Stimulated activated CD4-positive, alpha-beta T cell treated with anti-CD3 and anti-CD28 coated beads, Interleukin-12 subunit alpha, Interleukin-12 subunit beta, amount 100 ng/mL, for 4 hours (primary cell): ENCODE results near the gene ADAMTS2.

Source experiments
- DNase-seq: peaks from one replicate; pipeline ENCODE4 v3.0.0-alpha.2; 2020

ADAMTS2 gene

DNA sequence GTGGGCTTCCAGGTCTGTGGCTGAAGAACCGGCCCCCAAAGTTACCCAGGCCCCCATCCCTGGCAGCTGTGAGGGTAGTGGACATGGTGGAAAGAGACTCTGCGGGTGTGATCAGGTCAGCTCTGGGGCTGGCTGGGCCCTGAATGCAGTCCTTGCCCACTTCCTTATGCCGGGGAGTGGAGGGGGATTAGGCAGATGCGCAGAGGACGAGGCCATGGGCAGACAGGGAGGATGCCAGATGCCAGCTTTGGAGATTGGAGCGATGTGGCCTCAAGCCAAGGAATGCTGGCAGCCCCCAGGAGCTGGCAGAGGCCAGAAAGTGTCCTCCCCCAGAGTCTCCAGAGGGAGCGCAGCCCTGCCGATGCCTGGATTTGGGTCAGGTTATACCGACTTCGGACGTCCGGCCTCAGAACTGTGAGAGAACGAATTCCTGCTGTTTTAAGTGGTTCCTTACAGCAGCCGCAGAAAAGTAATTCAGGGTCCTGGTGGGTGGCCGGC lies 69.8 kb downstream of the ADAMTS2 start:
- no peak for DNase-seq

DNA sequence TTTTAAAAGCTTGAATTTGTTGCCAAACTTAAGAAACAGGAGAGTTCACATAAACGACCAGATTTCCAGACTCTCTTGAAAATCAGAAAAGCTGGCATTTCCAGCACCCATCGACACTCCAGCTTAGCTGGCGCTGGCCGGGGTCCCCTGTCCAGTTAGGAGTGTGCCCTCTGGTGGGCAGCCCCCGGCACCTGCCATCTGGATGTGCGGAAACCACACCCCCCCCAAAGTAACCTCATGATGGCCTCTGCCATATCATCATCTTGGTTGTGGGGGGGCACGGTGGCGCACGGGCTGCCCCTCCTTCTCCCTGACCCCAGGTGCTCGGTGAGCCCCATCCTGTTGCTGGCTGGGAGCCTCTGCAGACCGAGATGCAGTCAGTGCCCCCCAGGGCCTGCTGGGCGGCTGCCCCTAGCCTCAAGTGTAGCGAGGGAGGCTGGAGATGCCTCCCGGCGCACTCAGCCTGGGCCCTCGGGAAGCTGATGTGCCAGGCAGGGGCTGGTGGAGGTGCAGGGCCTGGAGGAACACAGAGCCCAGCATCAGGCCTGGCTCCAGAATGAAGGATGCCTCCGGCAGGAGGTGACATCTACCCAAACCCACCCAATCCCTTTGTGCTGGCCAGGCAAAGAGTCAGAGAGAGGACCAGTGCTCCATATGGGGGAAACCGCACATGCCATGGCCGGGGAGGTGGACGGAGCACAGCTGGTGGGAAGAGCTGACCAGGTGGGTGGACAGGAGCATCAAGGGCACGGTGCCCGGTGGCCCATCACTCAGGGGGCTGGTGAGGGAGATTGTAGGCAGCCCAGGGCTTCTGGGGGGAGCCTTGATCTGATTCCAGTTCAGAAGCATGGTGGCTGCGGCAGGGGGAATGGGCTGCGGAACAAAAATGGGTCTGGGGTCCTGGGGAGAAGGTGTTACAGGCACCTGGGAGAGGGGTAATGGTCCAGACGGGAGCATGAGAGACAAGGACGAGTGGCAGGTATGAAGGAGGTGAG lies 70.6 kb downstream of the ADAMTS2 start:
- no peak for DNase-seq

DNA sequence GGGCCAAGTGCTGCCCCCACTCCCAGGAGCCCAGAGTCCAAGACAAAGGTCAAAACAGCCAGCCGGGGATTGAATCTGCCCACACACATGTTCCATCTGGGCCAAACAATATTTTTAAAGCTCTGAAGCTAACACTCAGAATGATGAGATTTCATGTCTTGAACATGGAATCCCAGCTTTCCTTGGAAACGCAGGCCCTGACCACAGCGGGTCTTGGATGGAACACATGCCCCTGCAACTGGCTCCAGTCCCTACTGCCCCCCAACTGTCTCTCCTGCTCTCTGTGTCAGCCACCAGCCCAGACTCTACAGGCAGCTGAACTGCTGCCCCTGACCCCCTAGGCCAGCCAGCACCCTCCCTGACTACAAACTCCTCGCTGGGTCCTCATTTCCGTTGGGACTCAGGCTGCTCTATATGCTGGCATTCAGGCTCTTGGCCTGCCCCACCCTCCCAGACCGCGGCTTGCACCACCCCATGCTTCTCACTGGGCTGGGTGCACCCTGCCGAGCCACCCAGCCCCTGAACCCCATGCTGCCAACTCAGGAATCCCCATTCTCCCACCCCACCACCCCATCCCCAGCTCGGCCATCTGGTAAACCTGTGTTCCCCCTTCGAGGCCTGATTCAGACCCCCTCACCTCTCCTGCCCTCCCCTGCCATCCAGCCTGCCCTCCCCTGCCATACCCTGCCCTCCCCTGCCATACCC lies 71.7 kb downstream of the ADAMTS2 start:
- no peak for DNase-seq

DNA sequence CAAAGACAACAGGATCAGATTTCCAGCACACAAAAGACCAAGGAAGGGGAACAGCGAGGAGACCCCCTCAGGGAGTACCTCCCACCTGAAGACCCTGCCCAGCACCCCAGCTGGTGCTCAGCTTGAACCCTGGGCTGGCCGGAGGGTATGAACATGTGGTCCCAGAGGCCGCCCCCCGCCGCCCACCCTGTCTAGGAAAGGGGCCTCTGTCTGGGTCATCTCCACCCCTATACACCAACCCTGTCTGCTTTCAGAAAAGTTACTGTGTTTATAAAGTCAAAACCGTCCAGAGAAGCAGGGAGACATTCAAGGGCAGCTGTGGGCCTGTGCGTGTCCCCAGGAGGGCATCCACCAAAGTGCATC lies 72.2 kb downstream of the ADAMTS2 start:
- no peak for DNase-seq

DNA sequence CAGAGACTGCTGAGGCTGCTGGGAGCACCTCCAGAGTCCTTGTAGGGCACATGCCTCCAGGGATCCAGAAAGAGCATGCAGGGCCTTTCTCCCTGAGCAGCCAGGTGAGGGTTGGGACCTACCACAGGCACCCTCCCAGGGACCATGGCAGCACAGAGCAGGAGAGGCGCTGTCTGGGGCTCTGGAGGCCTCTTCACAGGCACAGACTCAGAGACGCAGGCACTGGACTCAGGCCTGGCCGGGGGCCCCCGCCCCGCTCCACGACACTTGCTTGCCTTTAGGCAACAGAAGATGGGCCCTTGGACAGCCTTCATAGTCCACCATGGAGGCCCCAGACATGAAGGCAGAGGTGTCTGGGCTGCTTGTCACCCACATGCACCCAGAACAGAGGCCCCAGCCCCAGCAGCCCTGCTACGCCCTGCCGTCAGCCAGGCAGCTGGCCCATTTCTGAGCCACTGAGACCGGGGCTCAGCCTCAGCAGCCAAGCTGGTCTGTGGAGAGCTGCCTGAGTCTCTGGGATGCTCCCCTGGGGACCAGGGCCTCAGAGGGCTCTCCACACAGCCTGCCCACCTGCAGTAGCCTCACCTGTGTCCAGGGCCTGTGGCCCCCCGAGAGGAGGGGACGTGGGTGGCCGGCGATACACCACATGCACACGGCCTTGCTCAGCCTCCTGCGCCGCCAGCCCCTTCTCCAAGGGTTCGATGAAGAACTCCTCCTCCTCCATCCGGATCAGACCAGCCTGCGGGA lies 72.8 kb downstream of the ADAMTS2 start:
- DNase-seq, result no peak

DNA sequence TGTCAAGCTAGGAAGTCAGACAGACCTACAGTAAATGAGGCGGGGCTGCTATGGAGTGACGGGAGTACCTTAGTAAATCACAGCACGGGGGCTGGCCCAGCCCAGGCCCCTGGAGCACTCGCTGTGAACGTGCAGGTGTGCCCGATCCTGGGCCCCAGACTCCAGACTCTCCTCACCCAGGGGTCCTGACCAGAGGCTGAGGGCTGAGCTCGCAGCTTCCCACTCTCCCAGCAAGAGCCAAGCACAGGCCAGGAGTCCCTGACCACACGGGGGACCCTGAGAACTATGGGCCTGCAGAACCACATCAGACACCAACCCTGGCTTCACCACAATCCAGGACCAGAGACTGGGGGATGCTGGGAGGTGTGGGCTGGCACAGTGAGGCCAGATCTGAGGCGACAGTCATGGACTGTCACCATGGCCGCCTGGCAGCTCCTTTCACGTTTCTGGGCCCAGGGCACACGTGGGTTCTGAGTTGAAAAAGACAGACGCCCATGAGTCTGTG lies 73.4 kb downstream of the ADAMTS2 start:
- no peak for DNase-seq

DNA sequence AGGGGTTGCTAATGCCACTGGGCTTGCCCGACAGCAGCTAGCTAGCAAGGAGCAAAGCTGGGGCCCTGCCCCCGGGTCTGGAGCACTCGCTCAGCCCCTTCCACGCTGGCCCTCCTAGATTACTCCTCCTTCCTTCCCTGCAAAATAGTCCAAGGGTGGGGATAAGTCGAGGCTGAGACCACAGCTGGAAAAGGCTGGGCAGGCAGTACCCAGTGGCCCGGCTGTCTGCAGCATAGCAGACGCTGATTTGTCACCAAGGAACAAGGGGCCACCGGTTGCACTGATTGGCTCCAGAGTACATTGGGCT lies 73.9 kb downstream of the ADAMTS2 start:
- no peak for DNase-seq

DNA sequence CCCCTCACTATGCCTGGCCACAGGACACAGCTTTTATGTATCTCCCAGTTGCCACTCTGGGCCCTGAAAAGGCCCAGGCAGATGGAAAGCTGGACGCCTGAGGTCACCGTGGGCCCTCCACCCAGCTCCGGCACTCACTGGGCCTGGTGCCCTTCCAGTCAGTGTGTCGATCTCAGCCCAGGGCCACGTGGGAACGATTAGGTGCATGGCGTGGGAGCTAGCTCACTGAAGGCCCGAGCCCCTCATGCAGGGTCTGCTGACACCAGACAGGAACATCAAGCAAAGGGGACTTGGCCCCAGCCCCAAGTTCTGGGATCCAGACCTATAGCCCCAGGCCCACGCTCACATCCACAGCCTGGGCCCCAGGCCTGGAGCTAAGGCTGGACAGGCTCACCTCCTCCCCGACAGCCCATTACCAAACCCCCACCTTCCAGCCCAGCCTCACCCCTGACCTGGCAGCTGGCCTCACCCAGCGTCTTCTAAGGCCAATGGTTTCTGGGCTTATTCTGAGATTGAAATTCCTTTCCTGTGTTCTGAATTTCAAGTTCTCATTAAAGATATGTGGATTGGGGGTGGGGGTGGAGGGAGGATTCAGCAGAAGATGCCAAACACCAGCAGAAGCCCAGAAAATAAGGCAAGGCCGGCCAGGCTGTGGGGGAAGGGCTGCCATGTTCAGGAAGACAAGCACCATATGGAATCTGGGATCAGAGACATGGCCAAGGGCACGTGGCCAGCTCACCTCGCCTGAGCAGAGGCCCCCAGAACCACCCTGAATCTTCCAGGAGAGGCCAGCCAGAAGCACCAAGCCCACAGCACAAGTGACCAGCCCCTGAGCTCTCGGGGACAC lies 74.5 kb downstream of the ADAMTS2 start:
- DNase-seq, result no peak

DNA sequence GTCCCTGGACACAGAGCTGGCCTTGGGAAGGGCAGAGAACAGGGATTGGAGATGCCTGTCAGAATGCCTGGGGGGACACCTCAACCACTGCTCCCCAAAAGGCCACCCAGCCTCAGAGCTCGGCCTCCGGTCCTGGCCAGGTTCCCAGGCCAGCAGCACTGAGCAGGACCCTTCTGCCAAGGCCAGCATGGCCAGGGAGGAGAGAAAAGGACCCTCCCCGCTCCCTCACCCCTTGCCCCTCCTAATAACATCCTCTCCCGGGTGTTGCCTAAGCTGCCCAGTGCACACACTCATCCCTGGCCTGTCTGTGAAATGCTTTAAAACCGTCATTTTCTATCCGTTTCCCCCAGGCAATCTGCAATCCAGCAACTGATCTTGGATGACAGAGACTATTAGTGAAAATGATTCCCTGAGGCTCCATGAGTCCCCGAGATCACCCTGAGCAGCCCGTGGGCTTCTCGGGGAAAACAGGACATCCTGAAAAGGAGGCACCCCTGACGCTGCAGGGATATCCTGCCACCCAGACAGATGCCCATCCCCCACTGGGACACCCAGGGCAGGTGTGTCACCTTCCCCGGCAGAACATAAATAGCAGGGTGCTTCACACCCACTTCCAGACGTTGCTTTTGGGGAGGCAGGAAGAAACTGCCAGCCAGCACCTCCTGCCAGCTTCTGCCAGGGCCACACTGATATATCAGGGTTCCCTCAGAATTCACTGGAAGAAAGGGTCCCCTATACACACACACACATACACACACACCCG lies 75.3 kb downstream of the ADAMTS2 start:
- no peak for DNase-seq

DNA sequence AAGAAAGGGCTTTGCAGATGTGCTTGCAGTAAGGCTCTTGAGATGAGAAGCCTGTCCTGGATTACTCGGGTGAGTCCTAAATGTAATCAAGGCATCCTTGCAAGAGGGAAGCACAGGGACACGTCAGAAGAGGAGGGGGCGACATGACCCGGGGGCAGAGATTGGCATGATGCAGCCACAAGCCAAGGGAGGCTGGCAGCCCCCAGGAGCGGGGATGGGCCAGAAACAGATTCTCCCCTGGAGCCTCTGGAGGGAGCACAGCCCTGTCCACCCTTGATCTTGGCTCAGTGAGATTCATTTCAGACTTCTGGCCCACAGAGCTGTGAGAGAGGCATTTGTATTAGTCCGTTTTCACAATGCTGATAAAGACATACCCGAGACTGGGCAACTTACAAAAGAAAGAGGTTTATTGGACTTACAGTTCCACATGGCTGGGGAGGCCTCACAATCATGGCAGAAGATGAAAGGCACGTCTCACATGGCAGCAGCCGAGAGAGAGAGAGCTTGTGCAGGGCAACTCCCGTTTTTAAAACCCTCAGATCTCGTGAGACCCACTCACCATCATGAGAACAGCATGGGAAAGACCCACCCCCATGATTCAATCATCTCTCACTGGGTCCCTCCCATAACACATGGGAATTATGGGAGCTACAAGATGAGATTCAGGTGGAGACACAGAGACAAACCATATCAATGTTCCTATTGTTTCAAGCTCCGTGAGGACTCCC lies 76.1 kb downstream of the ADAMTS2 start:
- DNase-seq, result no peak

DNA sequence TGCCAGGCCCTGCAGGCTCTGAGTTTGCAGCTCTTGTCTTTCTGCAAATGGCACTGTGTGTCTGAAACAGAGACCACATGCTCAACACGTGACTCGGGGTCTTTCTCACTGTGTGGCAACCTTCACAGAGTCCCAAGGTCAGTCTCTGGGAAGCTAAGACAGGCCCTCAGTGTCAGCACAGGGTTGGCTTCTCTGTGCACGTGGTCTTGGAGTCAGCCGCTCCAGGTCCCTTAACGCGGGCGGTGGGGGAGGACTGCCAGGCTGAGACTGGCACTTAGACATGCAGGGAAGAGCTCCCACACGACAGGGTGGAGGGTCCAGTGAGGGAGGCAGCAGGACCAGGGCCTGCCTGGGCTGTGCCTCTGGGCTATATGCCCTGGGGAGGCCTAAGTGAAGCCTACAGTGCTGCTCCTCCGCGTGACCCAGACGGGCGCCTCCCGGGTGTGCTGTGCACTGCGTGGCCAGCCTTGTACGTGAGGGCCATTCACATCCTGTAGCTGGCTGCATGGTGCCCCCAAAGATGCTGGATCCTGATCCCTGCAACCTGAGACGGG lies 76.8 kb downstream of the ADAMTS2 start:
- DNase-seq, result no peak

DNA sequence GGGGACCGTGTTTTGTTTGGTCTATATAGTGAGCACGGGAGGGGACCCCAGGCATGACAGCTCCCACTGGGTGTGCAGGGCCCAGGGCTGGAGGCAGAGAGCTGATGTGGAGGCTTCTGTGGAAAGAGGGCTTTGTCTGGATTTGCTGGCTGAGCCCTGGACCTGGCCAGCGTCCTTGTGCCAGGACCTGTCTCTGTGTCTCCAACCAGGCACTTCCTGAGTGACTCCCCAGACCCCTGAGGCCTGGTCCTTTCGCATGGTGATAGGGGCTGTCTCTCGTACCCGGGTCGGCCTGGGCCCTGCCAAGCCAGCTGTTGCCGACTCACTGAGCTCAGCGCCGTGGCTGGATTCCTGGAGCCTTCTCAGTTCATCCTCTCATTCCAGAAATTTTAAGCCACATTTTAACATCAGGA lies 77.6 kb downstream of the ADAMTS2 start:
- DNase-seq, result no peak

DNA sequence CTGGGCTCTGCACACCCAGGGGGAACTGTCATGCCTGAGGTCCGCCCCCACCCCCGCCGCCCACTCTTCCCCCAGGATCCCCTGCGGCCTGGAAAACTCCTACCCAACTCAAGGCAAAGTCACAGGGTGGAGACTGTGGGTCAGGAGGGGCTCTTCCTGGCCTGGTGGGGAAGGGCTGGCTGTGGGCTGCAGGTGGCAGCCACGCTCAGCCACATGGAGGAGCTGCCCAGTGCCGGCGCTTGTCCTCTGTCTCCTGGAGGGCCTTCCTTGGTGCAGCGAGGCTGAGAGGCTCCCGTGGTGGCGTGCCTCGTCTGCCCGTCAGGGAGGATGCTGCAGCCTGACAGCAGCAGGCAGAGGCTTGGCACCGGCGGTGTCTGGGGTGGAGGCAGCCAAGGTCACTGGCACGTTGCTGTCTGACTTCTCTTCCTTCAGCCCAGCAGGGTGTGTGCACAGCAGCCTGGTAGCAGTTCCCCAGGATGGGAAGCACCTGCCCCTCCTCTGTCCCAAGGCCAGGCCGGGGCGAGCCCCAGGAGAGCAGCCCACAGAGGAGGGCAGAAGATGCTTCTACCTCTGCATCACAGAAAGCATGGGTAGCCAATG lies 78.1 kb downstream of the ADAMTS2 start:
- no peak for DNase-seq

DNA sequence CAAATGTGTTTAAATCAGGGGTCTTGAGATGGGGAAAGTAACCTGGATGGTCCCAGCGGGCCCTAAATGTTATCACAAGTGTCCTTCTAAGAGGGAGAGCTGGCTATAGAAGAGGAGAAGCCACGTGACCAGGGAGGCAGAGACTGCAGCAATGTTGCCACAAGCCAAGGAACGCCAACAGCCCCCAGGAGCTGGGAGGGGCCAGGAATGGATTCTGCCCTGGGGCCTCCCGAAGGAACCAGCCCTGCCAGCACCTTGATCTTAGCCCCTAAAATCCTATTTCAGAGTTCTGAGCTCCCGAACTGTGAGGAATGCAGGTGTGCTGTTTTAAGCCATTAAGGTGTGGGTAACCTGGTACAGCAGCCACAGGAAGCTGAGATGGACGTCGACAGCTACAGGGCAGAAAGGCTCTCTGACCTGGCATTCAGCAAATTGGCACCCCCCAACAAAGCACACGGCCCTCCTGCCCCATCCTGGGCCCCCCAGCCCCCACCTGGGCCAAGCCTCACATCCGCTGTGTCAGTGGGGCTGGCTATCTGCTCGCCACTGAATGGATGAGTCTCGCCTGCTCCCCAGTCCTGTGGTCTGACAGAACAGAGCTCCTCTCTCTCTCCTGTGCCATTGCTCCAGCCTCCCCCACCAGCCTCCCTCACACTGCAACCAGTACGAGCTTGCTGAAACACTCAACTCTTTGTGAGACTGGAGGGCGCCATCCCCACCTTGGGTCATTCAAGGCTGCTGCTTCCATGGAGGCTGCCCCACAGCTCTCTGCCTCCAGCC lies 78.8 kb downstream of the ADAMTS2 start:
- DNase-seq, result no peak

DNA sequence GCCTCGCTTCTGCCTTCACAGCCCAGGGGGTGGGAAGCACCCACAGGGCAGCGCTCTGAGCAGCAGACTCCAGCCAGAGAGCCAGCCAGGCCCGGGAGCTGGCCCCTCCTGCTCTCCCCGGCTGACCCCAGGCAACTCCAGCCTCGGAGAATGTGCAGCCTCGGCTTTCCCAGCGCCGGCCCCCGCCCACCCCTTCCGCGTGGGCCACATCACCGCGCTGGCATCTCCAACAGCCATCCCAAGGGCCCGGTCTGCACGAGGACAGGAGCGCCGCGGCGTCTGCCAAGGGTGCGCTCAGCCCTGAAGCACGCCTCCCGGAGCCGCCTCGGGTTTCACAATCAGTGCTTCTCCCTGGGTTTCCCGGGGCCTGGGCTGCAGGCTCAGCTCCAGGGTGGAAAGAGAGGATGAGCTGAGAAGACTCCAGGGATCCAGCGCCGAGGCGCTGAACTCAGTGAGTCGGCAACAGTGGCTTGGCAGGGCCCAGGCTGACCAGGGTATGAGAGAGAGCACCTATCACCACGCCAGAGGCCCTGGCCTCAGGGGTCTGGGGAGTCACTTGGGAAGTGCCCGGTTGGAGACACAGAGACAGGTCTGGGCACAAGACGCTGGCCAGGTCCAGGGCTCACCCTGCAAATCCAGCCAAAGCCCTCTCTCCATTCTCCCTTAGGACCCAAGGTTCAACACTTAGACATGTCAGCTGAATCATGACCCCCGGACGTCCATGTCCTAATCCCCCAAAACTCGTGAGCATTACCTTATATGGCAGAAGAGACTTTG lies 79.6 kb downstream of the ADAMTS2 start:
- DNase-seq, result no peak

DNA sequence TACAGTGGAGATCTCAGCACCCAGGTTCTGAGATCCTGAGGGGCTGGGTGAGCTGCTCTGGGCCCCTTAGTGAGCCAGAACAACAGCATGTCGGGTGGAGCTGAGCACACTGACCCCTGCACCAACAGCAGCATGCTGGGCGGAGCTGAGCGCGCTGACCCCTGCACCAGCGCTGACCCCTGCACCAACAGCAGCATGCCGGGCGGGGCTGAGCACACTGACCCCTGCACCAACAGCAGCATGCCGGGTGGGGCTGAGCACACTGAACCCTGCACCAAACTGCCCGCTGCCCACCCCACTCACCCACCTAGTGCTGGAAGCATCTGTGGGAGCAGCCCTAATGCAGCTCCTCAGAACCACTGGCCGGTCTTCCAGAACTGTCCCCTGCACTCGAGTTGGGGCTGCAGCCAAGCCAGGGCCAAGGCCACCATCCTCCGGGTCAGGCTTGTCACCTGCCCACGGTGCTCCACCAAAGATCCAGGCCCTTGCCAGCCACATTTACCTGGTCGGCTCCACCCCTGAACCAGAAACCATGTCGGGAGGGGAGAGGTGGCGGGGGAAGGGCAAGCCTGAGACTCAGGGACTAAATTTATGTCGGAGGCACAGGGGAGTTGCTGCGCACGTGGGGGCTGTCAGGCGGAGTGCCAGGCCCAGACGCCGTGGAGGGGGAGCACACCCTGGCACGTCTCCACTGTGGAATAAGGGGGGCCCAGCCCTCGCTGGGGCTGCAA lies 80.3 kb downstream of the ADAMTS2 start:
- no peak for DNase-seq

DNA sequence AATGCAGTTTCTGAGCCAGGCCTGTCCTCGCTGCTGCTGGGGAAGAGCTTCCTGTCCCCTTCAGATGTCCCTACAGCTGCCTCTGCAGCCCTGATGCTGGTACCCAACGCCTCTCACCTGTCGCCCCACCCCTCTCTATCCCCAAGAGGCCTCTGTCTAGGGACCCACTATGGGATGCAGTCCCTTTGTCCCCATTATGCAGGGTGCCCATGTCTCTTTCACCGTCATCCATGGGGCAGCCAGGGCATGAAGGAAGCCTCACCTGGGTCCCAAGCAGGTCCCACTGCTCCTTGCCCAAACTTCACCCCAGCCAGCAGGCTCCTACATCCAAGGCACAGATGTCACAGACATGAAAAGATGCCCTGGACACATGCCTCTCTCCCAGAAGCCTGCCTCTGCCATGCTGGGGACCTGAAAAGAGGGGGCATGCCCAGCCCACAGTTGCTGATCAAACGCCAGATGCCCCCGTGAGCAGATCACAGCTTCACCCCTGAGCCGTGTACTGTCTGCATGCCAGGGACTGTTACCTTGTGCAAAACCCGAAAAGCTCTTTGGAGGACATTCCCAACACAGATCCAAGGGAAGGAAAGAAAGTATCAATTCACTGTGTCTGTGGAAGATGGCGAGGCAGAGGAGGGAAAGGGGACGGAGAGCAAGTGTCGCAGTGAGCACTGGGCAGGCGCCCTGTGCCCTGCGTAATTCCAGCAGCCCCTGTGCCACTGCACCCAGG lies 81.0 kb downstream of the ADAMTS2 start:
- no peak for DNase-seq
